Trophoblast cell (in vitro differentiated cells and primary cell): Measurements from ENCODE around the gene HLA-DQA1. TPM values are rescaled to one million over a fixed set of nuclear protein-coding genes. Genes with fewer than 3 reads are reported as not detected.
"Not testable (repeated sequence)": the region's sequence is repeated elsewhere in the genome, so short reads cannot be mapped to it uniquely, and the experiment has no call there.

Experiments used
- DNase-seq, 2 donors: peaks; one replicate each; pipeline ENCODE4 v3.0.0-alpha.2; 2016
- H2AFZ ChIP-seq: 2 replicates; pipeline ENCODE4 v1.6.1; 2013; ENCODE audit warnings: low read length, moderate library complexity, mild to moderate bottlenecking; ENCODE audit not compliant: insufficient read depth, poor library complexity
- H2AK5ac ChIP-seq: 2 replicates; pipeline ENCODE4 v1.6.1; 2013; ENCODE audit warnings: mild to moderate bottlenecking, low read length
- H2BK120ac ChIP-seq: 2 replicates; pipeline ENCODE4 v1.6.1; 2013; ENCODE audit warnings: low read length, mild to moderate bottlenecking, moderate library complexity; ENCODE audit not compliant: insufficient read depth, poor library complexity
- H2BK12ac ChIP-seq: 2 replicates; pipeline ENCODE4 v1.6.1; 2013; ENCODE audit warnings: mild to moderate bottlenecking, low read length, moderate library complexity
- H2BK5ac ChIP-seq: 2 replicates; pipeline ENCODE4 v1.6.1; 2013; ENCODE audit warnings: low read length, low read depth, moderate library complexity, mild to moderate bottlenecking; ENCODE audit not compliant: poor library complexity
- H3K14ac ChIP-seq: 2 replicates; pipeline ENCODE4 v1.6.1; 2013; ENCODE audit warnings: mild to moderate bottlenecking, low read length
- H3K18ac ChIP-seq: 2 replicates; pipeline ENCODE4 v1.6.1; 2013; ENCODE audit warnings: mild to moderate bottlenecking, low read length
- H3K23ac ChIP-seq: 2 replicates; pipeline ENCODE4 v1.6.1; 2013; ENCODE audit warnings: low read length
- H3K27ac ChIP-seq: 2 replicates; pipeline ENCODE4 v1.5.1; 2013; ENCODE audit warnings: low read depth, mild to moderate bottlenecking, inconsistent platforms, low read length, moderate library complexity
- H3K27me3 ChIP-seq: 2 replicates; pipeline ENCODE4 v1.6.1; 2013; ENCODE audit warnings: inconsistent platforms, mild to moderate bottlenecking, low read length, moderate library complexity; ENCODE audit not compliant: insufficient read depth
- H3K36me3 ChIP-seq, 2 experiments: 1 replicate in 1 of 2; 2 replicates in 1 of 2; pipeline ENCODE4 v1.6.1; 2013; ENCODE audit warnings: low read length in 2 of 2, mild to moderate bottlenecking in 2 of 2, moderate library complexity in 1 of 2; ENCODE audit not compliant: insufficient read depth in 2 of 2, control insufficient read depth in 1 of 2
- H3K4ac ChIP-seq: 2 replicates; pipeline ENCODE4 v1.6.1; 2013; ENCODE audit warnings: low read depth, mild to moderate bottlenecking, low read length, moderate library complexity
- H3K4me1 ChIP-seq, 2 experiments: 1 replicate in 1 of 2; 2 replicates in 1 of 2; pipeline ENCODE4 v1.6.1; 2013; ENCODE audit warnings: low read length in 2 of 2, mild to moderate bottlenecking in 2 of 2, moderate library complexity in 1 of 2; ENCODE audit not compliant: insufficient read depth in 2 of 2, control insufficient read depth in 1 of 2
- H3K4me2 ChIP-seq: 2 replicates; pipeline ENCODE4 v1.6.1; 2013; ENCODE audit warnings: inconsistent platforms, mild to moderate bottlenecking, low read length, moderate library complexity
- H3K4me3 ChIP-seq: 2 replicates; pipeline ENCODE4 v1.5.1; 2013; ENCODE audit warnings: mild to moderate bottlenecking, low read depth, low read length, inconsistent platforms
- H3K79me1 ChIP-seq: one replicate; pipeline ENCODE4 v1.6.1; 2013; ENCODE audit warnings: low read length
- H3K79me2 ChIP-seq: 2 replicates; pipeline ENCODE4 v1.6.1; 2013; ENCODE audit warnings: low read length, mild to moderate bottlenecking; ENCODE audit not compliant: control insufficient read depth, insufficient read depth, poor library complexity
- H3K9ac ChIP-seq: 2 replicates; pipeline ENCODE4 v1.6.1; 2013; ENCODE audit warnings: mild to moderate bottlenecking, low read length
- H3K9me3 ChIP-seq: 2 replicates; pipeline ENCODE4 v1.6.1; 2013; ENCODE audit warnings: low read depth, mild to moderate bottlenecking, control low read depth, inconsistent platforms, low read length; ENCODE audit not compliant: insufficient read depth
- H4K12ac ChIP-seq: 2 replicates; pipeline ENCODE4 v1.6.1; 2013; ENCODE audit warnings: low read depth, mild to moderate bottlenecking, low read length, moderate library complexity
- H4K8ac ChIP-seq: 2 replicates; pipeline ENCODE4 v1.6.1; 2013; ENCODE audit warnings: low read depth, mild to moderate bottlenecking, low read length, moderate library complexity
- H4K91ac ChIP-seq: one replicate; pipeline ENCODE4 v1.6.1; 2013; ENCODE audit warnings: low read depth, mild to moderate bottlenecking, low read length, moderate library complexity
- WGBS: extraction: QIAGEN DNeasy Blood & Tissue Kit; methylation state at CpG from one replicate; pipeline ENCODE4 v1.1.7; 2013; ENCODE audit warnings: missing lambda C conversion rate; ENCODE audit not compliant: insufficient read length, insufficient coverage; ENCODE audit errors: extremely low coverage; 5-methylcytosine and 5-hydroxymethylcytosine counted together
- polyA plus RNA-seq: library from polyadenylated mRNA; stranded (reverse); fragments of 200-250 nt; gene quantifications from 2 replicates; pipeline ENCODE4 v1.2.3, GENCODE V29; 2013

The HLA-DQA1 gene
- not detected in 2 replicates for polyA plus RNA-seq

- Histone ChIP-seq H3K9ac (no peak within 1 kb of the TSS), H3K79me1 (no peaks in the 10 kb centered on the region), H3K9me3 (no peaks in the 10 kb centered on the region), H2BK120ac (no peak within 1 kb of the TSS), H3K27me3 (no peaks in the 10 kb centered on the region), H3K18ac (no peak within 1 kb of the TSS), H4K8ac (no peak within 1 kb of the TSS), H3K23ac (no peak within 1 kb of the TSS), H3K4me2 (no peak within 1 kb of the TSS), H4K91ac (no peak within 1 kb of the TSS), H3K14ac (no peak within 1 kb of the TSS), H3K4me1 (no peaks in the 10 kb centered on the region), H3K79me2 (no peaks in the 10 kb centered on the region), H3K27ac (no peak within 1 kb of the TSS), H2BK12ac (no peak within 1 kb of the TSS), H3K4me3 (no peak within 1 kb of the TSS), H2AK5ac (no peak within 1 kb of the TSS), H3K36me3 (no peaks in the 10 kb centered on the region), H4K12ac (no peak within 1 kb of the TSS), H2AFZ (no peak within 1 kb of the TSS), H3K4ac (no peak within 1 kb of the TSS), H2BK5ac (no peak within 1 kb of the TSS)
- peak; percentile 18 to 47 for DNase-seq
- WGBS: no CpG with 5 or more reads among the region's 7 CpGs
These were observed at the start of gene HLA-DQA1 for GRCh38 chr6:32637219-32637880. TSS of gene HLA-DQA1 (plus strand) at chr6:32637406. CDS start at chr6:32637459, 53 bp downstream.

GRCh38 chr6:32588156-32588555, 49.0 kb upstream of the HLA-DQA1 start:
- Histone ChIP-seq H4K8ac (no peak overlapping the region), H3K9ac (no peak overlapping the region), H2BK12ac (no peak overlapping the region), H3K36me3 (no peaks in the 10 kb centered on the region), H2BK5ac (no peak overlapping the region), H3K27ac (no peak overlapping the region), H4K12ac (no peak overlapping the region), H3K4me2 (no peak overlapping the region), H3K79me1 (no peaks in the 10 kb centered on the region), H3K9me3 (no peaks in the 10 kb centered on the region), H2AFZ (no peak overlapping the region), H3K14ac (no peak overlapping the region), H3K4me3 (no peak overlapping the region), H3K4ac (no peak overlapping the region), H3K79me2 (no peaks in the 10 kb centered on the region), H2BK120ac (no peak overlapping the region), H3K4me1 (peaks cover 0 to 1% of the 10 kb centered on the region in 2 experiments), H4K91ac (no peak overlapping the region), H3K18ac (no peak overlapping the region), H3K23ac (no peak overlapping the region), H2AK5ac (no peak overlapping the region), H3K27me3 (no peaks in the 10 kb centered on the region)
- no CpG with 5 or more reads among the region's 2 CpGs for WGBS
- DNase-seq: no peak

- Histone ChIP-seq H3K79me2 (no peaks in the 10 kb centered on the region), H3K14ac (no peak within 1 kb of the TSS), H3K36me3 (no peaks in the 10 kb centered on the region), H3K4me2 (no peak within 1 kb of the TSS), H3K4ac (no peak within 1 kb of the TSS), H4K8ac (no peak within 1 kb of the TSS), H3K9me3 (no peaks in the 10 kb centered on the region), H2AFZ (no peak within 1 kb of the TSS), H3K27ac (no peak within 1 kb of the TSS), H3K27me3 (no peaks in the 10 kb centered on the region), H3K9ac (no peak within 1 kb of the TSS), H3K23ac (no peak within 1 kb of the TSS), H3K4me3 (no peak within 1 kb of the TSS), H3K18ac (no peak within 1 kb of the TSS), H2BK5ac (no peak within 1 kb of the TSS), H3K4me1 (no peaks in the 10 kb centered on the region), H2BK120ac (no peak within 1 kb of the TSS), H4K91ac (no peak within 1 kb of the TSS), H2AK5ac (no peak within 1 kb of the TSS), H3K79me1 (no peaks in the 10 kb centered on the region), H2BK12ac (no peak within 1 kb of the TSS), H4K12ac (no peak within 1 kb of the TSS)
- peak in 1 of 2 donors; percentile 50 for DNase-seq
- no CpG with 5 or more reads among the region's 9 CpGs for WGBS
These were observed 47.4 kb upstream of the HLA-DQA1 start, which contains the start of gene HLA-DRB1 for GRCh38 chr6:32589596-32590449. TSS of gene HLA-DRB1 (minus strand) at chr6:32589848. CDS start at chr6:32589742, 106 bp downstream.

GRCh38 chr6:32590713-32591112, 46.5 kb upstream of the HLA-DQA1 start:
- H3K14ac ChIP-seq, H3K27me3 ChIP-seq, H2BK120ac ChIP-seq, H3K18ac ChIP-seq, H3K23ac ChIP-seq, H2BK12ac ChIP-seq, H3K4me1 ChIP-seq, H3K4me2 ChIP-seq, H3K36me3 ChIP-seq, H2AFZ ChIP-seq, H2BK5ac ChIP-seq, H2AK5ac ChIP-seq, H3K9me3 ChIP-seq, H3K79me2 ChIP-seq, H3K4ac ChIP-seq, H3K79me1 ChIP-seq, H4K91ac ChIP-seq, H4K8ac ChIP-seq, H4K12ac ChIP-seq, H3K9ac ChIP-seq, H3K4me3 ChIP-seq, H3K27ac ChIP-seq, DNase-seq: not testable (repeated sequence)
- no CpG with 5 or more reads among the region's 10 CpGs for WGBS
